Thoracic aorta (tissue), 2 donors: ENCODE results near the gene ELAC2. TPM values are rescaled to one million over a fixed set of nuclear protein-coding genes. Genes with fewer than 3 reads are reported as not detected.

Experiments used
- ATAC-seq: fragments of 150-250 bp; one replicate; pipeline ENCODE4 v1.8.0; 2017; ENCODE audit warnings: low read depth; ENCODE audit not compliant: insufficient number of reproducible peaks, low FRiP score
- DNase-seq: peaks from one replicate; pipeline ENCODE4 v3.0.0-alpha.2; 2020; ENCODE audit warnings: low spot score
- H3K27ac ChIP-seq, 2 donors: fragments of 200-600 bp; sonication (generic); 1 replicate in 1 of 2; 2 replicates in 1 of 2; pipeline ENCODE4 v1.5.1; 2016; ENCODE audit warnings: mild to moderate bottlenecking in 2 of 2, moderate library complexity in 2 of 2
- H3K27me3 ChIP-seq: fragments of 200-600 bp; sonication (generic); replicated peaks from 2 replicates; pipeline ENCODE4 v1.6.0; 2016; ENCODE audit warnings: mild to moderate bottlenecking; ENCODE audit not compliant: insufficient read depth
- H3K36me3 ChIP-seq: fragments of 200-600 bp; sonication (generic); one replicate; pipeline ENCODE4 v1.5.1; 2016
- H3K4me1 ChIP-seq, 2 donors: fragments of 200-600 bp; sonication (generic); 1 replicate in 1 of 2; 2 replicates in 1 of 2; pipeline versions ENCODE4 v1.5.1 to v1.6.0; 2016; ENCODE audit warnings: low read depth in 2 of 2, mild to moderate bottlenecking in 1 of 2; ENCODE audit not compliant: control insufficient read depth in 1 of 2
- H3K4me3 ChIP-seq: fragments of 200-600 bp; sonication (generic); 2 replicates; pipeline ENCODE4 v1.5.1; 2016; ENCODE audit warnings: mild to moderate bottlenecking
- H3K9me3 ChIP-seq: fragments of 200-600 bp; sonication (generic); 2 replicates; pipeline ENCODE4 v1.5.1; 2016
- CTCF ChIP-seq: fragments of 200-600 bp; sonication (generic); IDR thresholded peaks from one replicate; pipeline ENCODE4 v1.5.1; 2019; ENCODE audit warnings: antibody characterized with exemption
- total RNA-seq, 2 donors: library from RNA; depleted of rRNA; stranded (reverse); fragments of >200 nt; gene quantifications; one replicate each; pipeline versions ENCODE4 v1.1.0 to v1.2.3, GENCODE V29; 2016

Gene ELAC2
- total RNA-seq, 2 donors from 2014 or later: 50.2 to 81.3 TPM

GRCh38 chr17:13029340-13029739 lies 11.5 kb upstream of the ELAC2 start:
- Histone ChIP-seq H3K9me3 (no peaks in the 10 kb centered on the region), H3K27me3 (no peaks in the 10 kb centered on the region), H3K4me3 (no peak overlapping the region), H3K4me1 (peaks cover 0 to under 1% of the 10 kb centered on the region in 2 donors), H3K36me3 (no peaks in the 10 kb centered on the region), H3K27ac (no peak overlapping the region)
- DNase-seq: no peak
- ATAC-seq: no peak
- TF ChIP-seq CTCF: no peak

GRCh38 chr17:13027246-13027645 lies 9.4 kb upstream of the ELAC2 start:
- no peaks in the 10 kb centered on the region for H3K27me3 ChIP-seq
- DNase-seq (no peak), ATAC-seq (no peak)
- no peak overlapping the region for H3K27ac ChIP-seq
- TF ChIP-seq CTCF: no peak
- H3K36me3 ChIP-seq: no peaks in the 10 kb centered on the region
- H3K4me1 ChIP-seq: peaks cover 0 to 3% of the 10 kb centered on the region in 2 donors
- no peaks in the 10 kb centered on the region for H3K9me3 ChIP-seq
- no peak overlapping the region for H3K4me3 ChIP-seq

GRCh38 chr17:13025687-13026086 lies 7.9 kb upstream of the ELAC2 start:
- ATAC-seq (no peak), DNase-seq (no peak)
- Histone ChIP-seq H3K36me3 (no peaks in the 10 kb centered on the region), H3K4me3 (no peak overlapping the region), H3K27ac (no peak overlapping the region), H3K4me1 (peaks cover 0 to 3% of the 10 kb centered on the region in 2 donors), H3K27me3 (no peaks in the 10 kb centered on the region), H3K9me3 (no peaks in the 10 kb centered on the region)
- TF ChIP-seq CTCF: no peak

- DNase-seq (no peak), ATAC-seq (no peak)
- Histone ChIP-seq H3K9me3 (no peaks in the 10 kb centered on the region), H3K4me1 (peaks cover 0 to 3% of the 10 kb centered on the region in 2 donors), H3K36me3 (no peaks in the 10 kb centered on the region), H3K4me3 (no peak overlapping the region), H3K27me3 (no peaks in the 10 kb centered on the region), H3K27ac (no peak overlapping the region)
- TF ChIP-seq CTCF: no peak
Measured at GRCh38 chr17:13025258-13025627, 7.4 kb upstream of the ELAC2 start.

DNA sequence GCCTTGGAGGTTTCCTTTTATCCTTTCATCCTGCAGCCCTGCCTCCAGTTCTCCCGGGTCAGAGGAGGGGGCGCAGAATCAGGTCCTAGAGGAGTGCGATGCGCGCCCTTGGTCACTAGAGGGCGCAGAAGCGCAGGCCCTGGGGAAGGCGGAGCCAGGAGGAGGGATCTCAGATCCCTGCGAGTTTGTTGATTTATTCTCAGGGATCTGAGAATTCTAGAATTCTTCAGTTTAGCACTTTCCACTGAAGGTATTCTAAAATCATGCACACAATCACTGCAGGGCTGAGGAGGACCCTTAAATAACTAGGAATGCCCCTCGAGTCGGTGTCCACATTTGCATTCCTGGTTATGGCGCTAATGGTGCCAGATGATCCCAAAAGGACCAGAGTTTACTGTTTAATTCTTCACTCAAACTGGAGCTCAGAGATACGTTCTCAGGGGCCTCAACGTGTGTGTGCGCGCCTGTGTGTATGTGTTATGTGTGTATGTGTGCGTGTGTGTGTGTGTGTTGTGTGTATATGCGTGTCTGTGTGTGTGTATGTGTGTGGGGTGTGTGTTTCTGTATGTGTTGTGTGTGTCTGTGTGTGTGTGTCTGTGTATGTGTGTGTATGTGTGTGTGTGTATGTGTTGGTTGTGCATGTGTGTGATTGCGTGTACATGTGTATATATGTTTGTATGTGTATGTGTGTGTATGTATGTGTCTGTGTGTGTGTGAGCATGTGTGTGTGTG lies 6.9 kb upstream of the ELAC2 start:
- no peak overlapping the region for H3K27ac ChIP-seq
- DNase-seq (no peak), ATAC-seq (peak; percentile 43)
- H3K4me3 ChIP-seq: peak overlapping the region; percentile 20
- H3K4me1 ChIP-seq: peaks cover 0 to 3% of the 10 kb centered on the region in 2 donors
- no peaks in the 10 kb centered on the region for H3K27me3 ChIP-seq
- no peaks in the 10 kb centered on the region for H3K36me3 ChIP-seq
- H3K9me3 ChIP-seq: no peaks in the 10 kb centered on the region
- peak; percentile 90 for TF ChIP-seq CTCF
